Astrocyte (in vitro differentiated cells and primary cell): Measurements from ENCODE around the gene CALML6. TPM values are rescaled to one million over a fixed set of nuclear protein-coding genes. Genes with fewer than 3 reads are reported as not detected.

Source experiments
- DNase-seq: peaks from one replicate; pipeline ENCODE4 v3.0.0-alpha.2; 2010; ENCODE audit warnings: low read depth
- FAIRE-seq: peaks from 2 replicates; lab custom pipeline; 2011; peaks lifted over from hg19 to GRCh38; lab: Jason Lieb, UNC
- H2AFZ ChIP-seq: 2 replicates; pipeline ENCODE4 v1.6.0; 2012; ENCODE audit warnings: low read depth, low read length, inconsistent platforms
- H3K27ac ChIP-seq: 2 replicates; pipeline ENCODE4 v1.5.1; 2011; ENCODE audit warnings: low read depth, low read length, inconsistent platforms
- H3K27me3 ChIP-seq: 2 replicates; pipeline ENCODE4 v1.6.0; 2011; ENCODE audit warnings: low read length, inconsistent platforms; ENCODE audit not compliant: insufficient read depth
- H3K36me3 ChIP-seq: 2 replicates; pipeline ENCODE4 v1.5.1; 2011; ENCODE audit warnings: low read length, inconsistent platforms; ENCODE audit not compliant: insufficient read depth
- H3K4me1 ChIP-seq: 2 replicates; pipeline ENCODE4 v1.5.1; 2011; ENCODE audit warnings: low read length, inconsistent platforms; ENCODE audit not compliant: insufficient read depth
- H3K4me2 ChIP-seq: 2 replicates; pipeline ENCODE4 v1.6.0; 2012; ENCODE audit warnings: low read length, inconsistent platforms
- H3K4me3 ChIP-seq: 2 replicates; pipeline ENCODE4 v1.5.1; 2011; ENCODE audit warnings: low read depth, mild to moderate bottlenecking, low read length, inconsistent platforms; ENCODE audit not compliant: insufficient read depth
- H3K79me2 ChIP-seq: 2 replicates; pipeline ENCODE4 v1.6.0; 2012; ENCODE audit warnings: mild to moderate bottlenecking, low read length, inconsistent platforms; ENCODE audit not compliant: insufficient read depth
- H3K9ac ChIP-seq: 2 replicates; pipeline ENCODE4 v1.6.0; 2012; ENCODE audit warnings: mild to moderate bottlenecking, low read length, inconsistent platforms
- H3K9me3 ChIP-seq: 2 replicates; pipeline ENCODE4 v1.5.1; 2012; ENCODE audit warnings: low read depth, mild to moderate bottlenecking, low read length, inconsistent platforms; ENCODE audit not compliant: insufficient read depth
- H4K20me1 ChIP-seq: 2 replicates; pipeline ENCODE4 v1.6.0; 2012; ENCODE audit warnings: low read length, inconsistent platforms; ENCODE audit not compliant: insufficient read depth
- H3K27ac Mint-ChIP-seq: one replicate; pipeline ENCODE4 v1.8.0; 2021; ENCODE audit warnings: mild to moderate bottlenecking, mixed read lengths; ENCODE audit not compliant: unreplicated experiment
- H3K27me3 Mint-ChIP-seq: one replicate; pipeline ENCODE4 v1.8.0; 2021; ENCODE audit warnings: low read depth, mixed read lengths; ENCODE audit not compliant: unreplicated experiment
- H3K36me3 Mint-ChIP-seq: one replicate; pipeline ENCODE4 v1.8.0; 2021; ENCODE audit warnings: low read depth, mixed read lengths; ENCODE audit not compliant: unreplicated experiment
- H3K4me1 Mint-ChIP-seq: one replicate; pipeline ENCODE4 v1.8.0; 2021; ENCODE audit warnings: low read depth, mixed read lengths; ENCODE audit not compliant: unreplicated experiment
- H3K4me3 Mint-ChIP-seq: one replicate; pipeline ENCODE4 v1.8.0; 2021; ENCODE audit warnings: mild to moderate bottlenecking, moderate library complexity, mixed read lengths; ENCODE audit not compliant: unreplicated experiment
- H3K9me3 Mint-ChIP-seq: one replicate; pipeline ENCODE4 v1.8.0; 2021; ENCODE audit warnings: mild to moderate bottlenecking, mixed read lengths; ENCODE audit not compliant: unreplicated experiment
- EZH2 ChIP-seq: IDR thresholded peaks from 2 replicates; pipeline ENCODE4 v1.6.1; 2012; ENCODE audit warnings: mild to moderate bottlenecking, low read length, inconsistent platforms; ENCODE audit not compliant: insufficient read depth
- total RNA-seq: library from RNA; stranded (reverse); gene quantifications from 2 replicates; pipeline ENCODE4 v1.2.1, GENCODE V29; 2021
- TF ChIP-seq, protein P1 (sequence below): IDR thresholded peaks from 2 replicates; pipeline ENCODE4 v1.5.1; 2011; ENCODE audit warnings: low read depth, mild to moderate bottlenecking, inconsistent platforms, low read length, moderate library complexity; ENCODE audit not compliant: insufficient read depth

CALML6 gene
- total RNA-seq, 1 donor from 2014 or later, result 0.91 TPM

GRCh38 chr1:1875932-1876331 lies 39.1 kb upstream of the CALML6 start:
- Mint-ChIP-seq H3K4me3 (peak overlapping the region; percentile 12), H3K4me1 (peaks cover 56% of the 10 kb centered on the region), H3K27me3 (no peaks in the 10 kb centered on the region), H3K9me3 (peaks cover 3% of the 10 kb centered on the region), H3K36me3 (peaks cover 39% of the 10 kb centered on the region), H3K27ac (peak overlapping the region; percentile 84)
- Histone ChIP-seq H3K36me3 (peaks cover 19% of the 10 kb centered on the region), H3K27me3 (no peaks in the 10 kb centered on the region), H3K4me1 (peaks cover 30% of the 10 kb centered on the region), H3K4me3 (no peak overlapping the region), H2AFZ (no peak overlapping the region), H4K20me1 (peaks cover 97% of the 10 kb centered on the region), H3K4me2 (peak overlapping the region; percentile 34), H3K79me2 (peaks cover 100% of the 10 kb centered on the region), H3K27ac (no peak overlapping the region), H3K9ac (no peak overlapping the region), H3K9me3 (no peaks in the 10 kb centered on the region)
- TF ChIP-seq, protein P1, sequence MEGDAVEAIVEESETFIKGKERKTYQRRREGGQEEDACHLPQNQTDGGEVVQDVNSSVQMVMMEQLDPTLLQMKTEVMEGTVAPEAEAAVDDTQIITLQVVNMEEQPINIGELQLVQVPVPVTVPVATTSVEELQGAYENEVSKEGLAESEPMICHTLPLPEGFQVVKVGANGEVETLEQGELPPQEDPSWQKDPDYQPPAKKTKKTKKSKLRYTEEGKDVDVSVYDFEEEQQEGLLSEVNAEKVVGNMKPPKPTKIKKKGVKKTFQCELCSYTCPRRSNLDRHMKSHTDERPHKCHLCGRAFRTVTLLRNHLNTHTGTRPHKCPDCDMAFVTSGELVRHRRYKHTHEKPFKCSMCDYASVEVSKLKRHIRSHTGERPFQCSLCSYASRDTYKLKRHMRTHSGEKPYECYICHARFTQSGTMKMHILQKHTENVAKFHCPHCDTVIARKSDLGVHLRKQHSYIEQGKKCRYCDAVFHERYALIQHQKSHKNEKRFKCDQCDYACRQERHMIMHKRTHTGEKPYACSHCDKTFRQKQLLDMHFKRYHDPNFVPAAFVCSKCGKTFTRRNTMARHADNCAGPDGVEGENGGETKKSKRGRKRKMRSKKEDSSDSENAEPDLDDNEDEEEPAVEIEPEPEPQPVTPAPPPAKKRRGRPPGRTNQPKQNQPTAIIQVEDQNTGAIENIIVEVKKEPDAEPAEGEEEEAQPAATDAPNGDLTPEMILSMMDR, result no peak
- no peak for TF ChIP-seq EZH2
- FAIRE-seq (no peak), DNase-seq (no peak)

GRCh38 chr1:1876335-1876930 lies 38.6 kb upstream of the CALML6 start:
- no peaks in the 10 kb centered on the region for H3K9me3 ChIP-seq
- no peak overlapping the region for H2AFZ ChIP-seq
- Mint-ChIP-seq H3K4me1 (peaks cover 60% of the 10 kb centered on the region), H3K27ac (peak overlapping the region; percentile 84), H3K9me3 (peaks cover 3% of the 10 kb centered on the region), H3K4me3 (peak overlapping the region; percentile 65), H3K27me3 (no peaks in the 10 kb centered on the region), H3K36me3 (peaks cover 42% of the 10 kb centered on the region)
- DNase-seq, result peak; percentile 62
- no peak overlapping the region for H3K4me3 ChIP-seq
- peaks cover 19% of the 10 kb centered on the region for H3K36me3 ChIP-seq
- peak overlapping the region; percentile 34 for H3K4me2 ChIP-seq
- H3K27ac ChIP-seq, result no peak overlapping the region
- peaks cover 100% of the 10 kb centered on the region for H3K79me2 ChIP-seq
- H3K9ac ChIP-seq, result no peak overlapping the region
- peaks cover 97% of the 10 kb centered on the region for H4K20me1 ChIP-seq
- peaks cover 32% of the 10 kb centered on the region for H3K4me1 ChIP-seq
- FAIRE-seq, result no peak
- H3K27me3 ChIP-seq, result no peaks in the 10 kb centered on the region
- TF ChIP-seq EZH2, result no peak
- TF ChIP-seq, protein P1, result no peak

GRCh38 chr1:1877865-1878436 lies 37.1 kb upstream of the CALML6 start:
- H3K9ac ChIP-seq, result no peak overlapping the region
- H3K79me2 ChIP-seq, result peaks cover 100% of the 10 kb centered on the region
- Mint-ChIP-seq H3K36me3 (peaks cover 34% of the 10 kb centered on the region), H3K9me3 (no peaks in the 10 kb centered on the region), H3K4me1 (peaks cover 61% of the 10 kb centered on the region), H3K27me3 (no peaks in the 10 kb centered on the region), H3K4me3 (peak overlapping the region; percentile 7), H3K27ac (peak overlapping the region; percentile 49)
- H3K36me3 ChIP-seq, result peaks cover 16% of the 10 kb centered on the region
- peaks cover 34% of the 10 kb centered on the region for H3K4me1 ChIP-seq
- FAIRE-seq (no peak), DNase-seq (no peak)
- no peaks in the 10 kb centered on the region for H3K9me3 ChIP-seq
- no peak overlapping the region for H3K4me2 ChIP-seq
- no peak overlapping the region for H3K27ac ChIP-seq
- H3K4me3 ChIP-seq, result no peak overlapping the region
- H3K27me3 ChIP-seq, result no peaks in the 10 kb centered on the region
- TF ChIP-seq, protein P1, result no peak
- no peak for TF ChIP-seq EZH2
- no peak overlapping the region for H2AFZ ChIP-seq
- peaks cover 97% of the 10 kb centered on the region for H4K20me1 ChIP-seq
